DMS 273 treated with DMSO at 0.1 percent for 48 hours (cell line): Measurements from ENCODE around the gene RAET1G.
"Not testable (repeated sequence)": the region's sequence is repeated elsewhere in the genome, so short reads cannot be mapped to it uniquely, and the experiment has no call there.

Experiments used
- DNase-seq: peaks from one replicate; lab custom pipeline; 2025; lab: John Stamatoyannopoulos, UW

RAET1G gene

DNA sequence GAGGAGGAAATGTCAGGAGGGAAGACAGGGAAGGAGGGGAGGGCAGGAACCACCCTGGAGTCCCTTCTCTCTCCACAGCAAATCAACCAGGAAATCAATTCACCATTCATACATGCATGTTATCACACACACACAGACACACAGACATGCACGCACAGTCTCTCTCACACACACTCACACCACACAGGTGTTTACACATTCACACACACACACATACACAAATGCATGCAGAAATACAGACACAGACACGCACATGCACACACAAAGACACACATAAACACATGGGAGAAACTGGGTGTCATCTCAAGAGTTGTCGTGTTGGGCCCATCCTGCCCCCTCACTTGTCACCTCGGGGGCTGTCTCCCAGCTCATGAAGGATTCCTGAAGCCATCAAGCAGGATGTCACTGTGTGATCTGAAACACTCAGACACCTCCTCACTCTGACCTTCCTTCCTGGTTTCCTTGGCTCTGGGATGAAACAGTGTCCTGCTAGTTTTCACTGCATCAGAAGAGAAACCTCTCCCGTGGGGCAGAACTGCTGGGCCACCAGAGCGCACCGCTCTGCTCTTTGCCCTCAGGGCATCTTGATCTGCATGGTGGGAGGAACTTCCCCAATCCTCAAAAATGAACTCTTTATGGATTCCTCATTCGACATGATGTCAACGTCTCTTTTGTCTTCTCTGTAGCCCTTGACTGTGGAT lies 9.2 kb downstream of the RAET1G start:
- DNase-seq: no peak

DNA sequence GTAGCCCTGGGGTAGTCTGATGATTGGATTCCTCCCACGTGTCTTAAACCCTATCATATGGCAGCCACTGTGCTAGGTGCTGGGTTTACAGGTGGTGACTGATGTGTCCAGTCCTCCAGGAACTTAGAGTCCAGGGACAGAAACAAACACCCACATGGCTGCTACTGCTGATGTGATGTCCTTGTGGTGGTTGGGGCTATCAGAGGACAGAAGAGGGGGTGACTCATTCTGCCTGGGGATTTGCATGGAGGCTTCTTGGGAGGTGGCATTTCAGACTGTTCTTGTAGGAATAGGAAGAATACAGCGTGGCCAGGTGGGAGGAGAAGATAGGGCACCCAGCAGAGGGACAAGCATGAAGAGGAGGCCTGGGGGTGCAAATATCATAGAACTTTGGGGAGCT lies 9.8 kb downstream of the RAET1G start:
- no peak for DNase-seq

DNA sequence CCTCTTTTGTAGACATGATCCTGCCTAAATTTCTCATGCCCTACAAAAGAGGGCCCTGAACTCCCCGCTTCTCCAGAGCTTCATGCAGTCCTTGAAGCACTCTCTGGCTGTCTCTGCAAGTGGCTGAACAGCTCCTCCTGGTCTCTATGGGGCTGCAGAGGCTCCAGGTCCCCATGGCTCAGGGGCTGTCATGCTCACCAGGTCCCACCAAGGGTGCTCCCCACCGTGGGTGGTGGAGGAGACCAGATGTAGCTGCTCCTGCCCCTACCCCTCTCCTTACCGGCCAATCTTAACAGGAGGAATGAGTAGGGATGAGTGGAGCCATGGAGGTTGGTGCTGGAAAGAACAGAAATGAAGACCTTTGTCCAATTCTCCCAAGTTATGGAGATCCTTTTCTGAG lies 10.2 kb downstream of the RAET1G start:
- DNase-seq: not testable (repeated sequence)

DNA sequence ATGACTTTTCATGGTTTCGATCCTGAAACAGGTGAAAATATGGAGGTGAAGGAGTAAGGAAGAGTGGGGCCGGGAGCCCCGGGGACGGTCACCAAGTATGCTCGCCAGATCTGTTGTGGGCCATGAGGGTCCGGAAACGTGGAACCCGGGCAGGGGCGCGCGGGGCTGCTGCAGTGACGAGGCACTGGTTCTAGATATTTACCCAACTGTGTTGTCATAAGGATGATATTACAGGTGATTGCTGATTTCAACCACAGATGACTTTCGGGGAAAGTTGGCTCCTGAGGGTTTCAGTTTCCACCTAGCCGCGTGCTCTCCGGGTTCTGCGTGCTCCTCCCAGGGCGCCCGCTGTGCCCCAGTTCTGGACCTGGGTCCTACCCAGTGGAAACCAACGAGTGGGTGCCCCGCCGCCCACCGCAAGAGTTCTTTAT lies 12.2 kb downstream of the RAET1G start:
- no peak for DNase-seq

DNA sequence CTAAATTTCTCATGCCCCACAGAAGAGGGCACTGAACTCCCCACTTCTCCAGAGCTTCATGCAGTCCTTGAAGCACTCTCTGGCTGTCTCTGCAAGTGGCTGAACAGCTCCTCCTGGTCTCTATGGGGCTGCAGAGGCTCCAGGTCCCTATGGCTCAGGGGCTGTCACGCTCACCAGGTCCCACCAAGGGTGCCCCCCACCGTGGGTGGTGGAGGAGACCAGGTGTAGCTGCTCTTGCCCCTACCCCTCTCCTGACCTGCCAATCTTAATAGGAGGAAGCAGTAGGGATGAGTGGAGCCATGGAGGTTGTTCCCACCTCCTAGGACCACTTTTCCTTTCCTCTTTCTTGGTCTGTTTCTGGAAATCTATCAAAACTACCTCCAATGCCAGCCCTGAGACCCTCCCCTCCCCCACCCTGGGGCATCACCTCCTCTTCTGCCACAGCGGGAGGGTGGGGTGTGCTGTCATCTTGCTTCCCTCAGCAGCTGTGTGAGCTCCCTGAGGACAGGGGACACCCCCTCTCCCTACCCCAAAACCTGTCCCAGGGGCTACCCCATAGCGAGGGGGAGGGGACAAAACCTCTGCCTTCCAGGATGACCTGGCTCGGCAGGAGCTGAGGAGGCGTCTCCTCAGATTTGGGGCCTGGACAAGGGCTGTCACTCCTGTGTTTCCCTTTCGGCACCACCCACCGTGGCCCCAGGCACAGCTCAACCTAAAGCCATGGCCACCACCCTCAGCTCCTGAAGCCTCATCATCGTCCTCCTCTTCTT lies 13.0 kb downstream of the RAET1G start:
- no peak for DNase-seq

DNA sequence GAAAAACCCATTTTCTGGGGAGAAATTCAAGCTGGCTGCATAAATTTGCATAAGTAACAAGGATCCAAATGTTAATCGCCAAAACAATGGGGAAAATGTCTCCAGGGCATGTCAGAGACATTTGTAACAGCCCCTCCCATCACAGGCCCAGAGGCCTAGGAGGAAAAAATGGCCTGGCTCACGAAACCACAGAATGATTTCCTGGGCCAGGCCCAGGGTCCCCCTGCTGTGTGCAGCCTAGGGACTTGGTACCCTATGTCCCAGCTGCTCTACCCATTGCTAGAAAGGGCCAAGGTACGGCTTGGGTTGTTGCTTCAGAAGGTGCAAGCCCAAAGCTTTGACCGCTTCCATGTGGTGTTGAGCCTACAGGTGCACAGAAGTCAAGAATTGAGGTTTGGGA lies 14.4 kb downstream of the RAET1G start:
- DNase-seq: not testable (repeated sequence)

DNA sequence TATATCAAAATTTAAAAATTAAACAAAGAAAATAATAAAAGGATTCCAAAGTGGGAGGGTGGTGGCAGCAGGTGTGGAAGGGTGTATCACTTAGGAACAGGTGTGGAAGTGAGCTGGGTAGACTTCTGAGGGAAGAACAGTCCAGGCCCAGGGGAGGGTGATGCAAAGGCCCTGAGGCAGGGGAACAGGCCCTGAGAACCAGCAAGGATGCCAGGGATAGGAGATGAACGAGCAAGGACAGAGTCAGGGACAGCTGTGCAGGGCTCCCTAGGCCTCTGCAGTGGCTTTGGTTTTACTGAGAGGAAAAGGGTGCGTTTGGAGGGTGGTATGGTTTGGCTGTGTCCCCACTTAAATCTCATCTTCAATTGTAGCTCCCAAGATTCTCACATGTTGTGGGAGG lies 15.6 kb downstream of the RAET1G start:
- DNase-seq: no peak

DNA sequence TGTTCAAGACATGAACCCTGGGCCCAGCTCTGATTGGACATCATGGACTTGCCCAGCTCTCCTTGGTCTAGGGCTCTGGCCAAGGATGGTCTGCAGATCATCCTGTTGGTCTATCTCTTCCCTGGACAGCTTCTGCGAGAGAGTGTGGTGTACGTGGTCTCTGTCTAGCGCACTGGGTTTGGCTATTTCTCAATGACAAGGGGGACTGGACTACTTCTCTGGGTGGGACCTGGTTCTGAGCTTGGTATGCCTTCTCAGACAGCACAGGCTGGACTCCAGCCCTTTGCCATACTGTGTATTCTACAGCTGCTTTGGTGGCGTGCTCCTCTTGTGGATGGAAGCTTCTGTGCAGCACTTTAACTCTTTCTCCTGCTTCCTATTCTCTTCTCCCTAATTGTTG lies 16.5 kb downstream of the RAET1G start:
- DNase-seq: no peak

DNA sequence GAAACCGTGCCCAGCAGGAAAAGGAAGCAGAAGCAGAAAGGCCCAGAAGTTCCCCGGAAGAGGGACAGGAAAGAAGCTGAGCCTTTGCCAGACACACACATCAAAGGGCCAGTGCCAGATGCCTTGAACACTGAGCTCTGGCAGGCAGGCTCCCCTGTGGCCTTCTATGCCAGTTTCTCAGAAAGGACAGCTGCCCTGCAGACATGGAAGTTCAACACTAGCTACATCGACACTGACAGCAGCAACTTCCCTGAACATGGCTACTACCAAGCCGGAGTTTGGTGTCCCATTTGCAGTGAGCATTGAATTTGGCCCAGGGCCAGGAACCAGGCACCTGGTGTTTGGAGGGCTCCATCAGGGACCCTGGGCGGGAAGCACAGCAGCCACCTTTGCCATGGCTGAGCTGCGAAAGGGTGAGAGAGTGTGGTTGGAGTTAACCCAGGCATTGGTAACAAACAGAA lies 17.0 kb downstream of the RAET1G start:
- DNase-seq: peak; percentile 35

DNA sequence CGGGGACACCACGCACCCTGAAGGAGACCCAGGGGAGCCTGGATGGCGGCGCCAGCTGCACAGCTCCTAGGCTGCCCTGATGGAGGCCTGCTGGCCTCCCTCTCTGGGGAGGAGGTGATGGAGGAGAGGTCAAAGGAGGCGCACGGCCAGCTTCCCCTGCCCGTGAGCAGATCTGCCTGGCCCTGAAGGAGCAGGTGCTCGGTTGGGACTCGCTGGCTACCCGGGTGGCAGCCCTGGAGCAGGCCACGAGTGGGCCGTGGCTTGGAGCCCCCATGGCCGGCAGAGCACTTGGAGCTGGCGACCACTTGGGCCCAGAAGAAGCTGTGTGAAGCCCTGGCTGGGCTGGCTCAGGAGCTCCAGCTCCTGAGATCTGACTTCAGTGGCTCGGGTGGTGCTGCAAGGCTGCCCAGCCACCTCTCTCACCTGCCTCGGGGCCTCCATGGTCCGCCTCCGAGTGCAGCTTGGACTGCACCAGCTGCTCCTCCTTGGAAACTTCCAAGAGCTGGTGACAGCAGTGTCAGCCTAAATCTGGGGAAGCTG lies 17.5 kb downstream of the RAET1G start:
- DNase-seq: no peak

DNA sequence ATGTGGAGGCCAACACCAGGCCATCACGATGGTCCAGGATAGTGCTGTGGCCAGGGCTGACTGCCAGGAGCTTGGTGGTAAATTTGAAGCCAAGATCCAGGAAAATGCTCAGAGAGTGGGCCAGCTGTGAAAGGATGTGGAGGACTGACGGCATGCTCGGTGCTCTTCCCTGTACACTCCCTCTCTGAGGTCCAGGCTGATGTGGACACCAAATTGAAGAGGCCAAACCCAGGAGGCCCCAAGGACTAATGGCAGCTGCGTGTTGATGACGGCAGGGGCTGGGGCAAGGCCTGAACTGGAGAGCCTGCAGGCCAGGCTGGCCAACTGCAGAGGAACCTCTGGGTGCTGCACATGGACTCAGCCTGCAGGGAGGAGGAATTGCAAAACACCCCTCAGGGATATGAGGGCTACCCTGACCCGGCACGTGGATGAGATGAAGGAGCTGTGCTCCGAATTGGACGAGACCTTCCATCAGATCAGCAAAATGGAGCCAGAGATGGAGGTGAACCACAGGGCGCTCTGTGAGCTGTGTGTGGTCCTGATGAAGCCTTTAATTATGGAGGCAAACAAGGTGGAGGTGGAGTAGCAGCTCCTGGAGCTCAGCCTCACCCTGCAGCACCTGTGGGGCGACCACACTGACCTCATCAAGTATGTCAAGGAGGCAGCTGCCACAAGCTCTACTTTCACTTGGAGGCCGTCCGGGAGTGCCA lies 18.1 kb downstream of the RAET1G start:
- no peak for DNase-seq

DNA sequence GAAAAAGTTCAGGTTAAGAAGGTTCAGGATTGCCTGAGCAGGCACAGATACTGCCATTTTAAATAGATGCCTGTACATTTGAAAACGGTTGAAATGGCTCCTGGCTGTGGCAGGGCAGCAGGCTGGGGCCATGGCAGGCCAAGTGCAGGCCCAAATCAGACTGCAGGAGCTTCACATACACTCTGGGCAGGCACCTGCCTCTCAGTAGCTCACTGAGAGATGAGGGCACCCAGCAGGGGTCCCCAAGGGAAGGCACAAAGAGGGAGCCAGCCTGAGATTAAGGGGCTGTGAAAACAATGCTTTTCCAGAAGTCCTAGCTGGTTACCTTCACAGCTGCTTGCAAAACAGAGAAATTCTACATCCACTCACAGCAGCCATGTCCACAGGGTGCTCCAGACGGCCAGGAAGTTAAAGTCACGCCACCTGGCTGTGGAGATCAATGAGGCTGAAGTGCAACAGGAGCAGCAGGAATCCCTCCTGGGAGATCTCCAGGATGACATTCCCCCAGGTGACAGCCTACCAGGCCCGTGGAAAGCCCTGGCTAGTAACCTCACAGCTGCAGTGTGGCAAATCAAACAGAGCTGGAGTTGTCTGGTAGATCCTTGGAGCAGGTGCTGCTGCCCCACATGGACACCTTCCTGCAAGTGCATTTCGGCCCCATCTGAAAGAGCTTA lies 18.8 kb downstream of the RAET1G start:
- no peak for DNase-seq

DNA sequence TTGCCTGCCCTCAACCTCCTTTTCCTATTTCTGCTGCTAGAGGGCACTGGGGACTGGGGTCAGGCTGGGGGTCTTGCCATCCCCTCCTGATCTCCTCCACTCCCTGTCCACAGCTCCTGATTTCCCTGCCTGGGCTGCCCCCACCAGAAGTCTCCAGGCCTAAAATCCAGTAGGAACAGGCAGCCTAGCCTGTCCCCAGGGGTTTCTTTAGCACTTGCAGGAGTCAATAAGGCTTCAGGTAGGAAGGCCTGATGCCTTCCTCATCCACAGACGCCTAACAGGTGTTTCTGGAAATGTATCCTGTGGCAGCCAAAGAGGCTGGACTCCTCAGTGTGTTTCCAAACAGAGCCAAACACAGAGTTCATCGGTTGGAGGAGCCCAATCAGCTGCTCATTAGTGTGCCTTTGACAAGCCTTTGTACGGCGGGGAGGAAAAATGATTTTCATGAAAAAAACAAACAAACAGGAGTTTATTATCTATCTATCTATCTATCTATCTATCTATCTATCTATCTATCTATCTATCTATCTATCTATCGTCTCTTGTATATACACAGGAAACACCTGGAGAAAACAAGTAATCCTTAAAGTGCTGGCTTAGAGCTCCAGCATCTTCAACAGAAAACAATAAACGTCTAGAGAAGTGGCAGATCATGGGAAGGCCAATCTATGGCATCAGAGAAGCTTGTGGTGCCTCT lies 21.3 kb downstream of the RAET1G start:
- no peak for DNase-seq

DNA sequence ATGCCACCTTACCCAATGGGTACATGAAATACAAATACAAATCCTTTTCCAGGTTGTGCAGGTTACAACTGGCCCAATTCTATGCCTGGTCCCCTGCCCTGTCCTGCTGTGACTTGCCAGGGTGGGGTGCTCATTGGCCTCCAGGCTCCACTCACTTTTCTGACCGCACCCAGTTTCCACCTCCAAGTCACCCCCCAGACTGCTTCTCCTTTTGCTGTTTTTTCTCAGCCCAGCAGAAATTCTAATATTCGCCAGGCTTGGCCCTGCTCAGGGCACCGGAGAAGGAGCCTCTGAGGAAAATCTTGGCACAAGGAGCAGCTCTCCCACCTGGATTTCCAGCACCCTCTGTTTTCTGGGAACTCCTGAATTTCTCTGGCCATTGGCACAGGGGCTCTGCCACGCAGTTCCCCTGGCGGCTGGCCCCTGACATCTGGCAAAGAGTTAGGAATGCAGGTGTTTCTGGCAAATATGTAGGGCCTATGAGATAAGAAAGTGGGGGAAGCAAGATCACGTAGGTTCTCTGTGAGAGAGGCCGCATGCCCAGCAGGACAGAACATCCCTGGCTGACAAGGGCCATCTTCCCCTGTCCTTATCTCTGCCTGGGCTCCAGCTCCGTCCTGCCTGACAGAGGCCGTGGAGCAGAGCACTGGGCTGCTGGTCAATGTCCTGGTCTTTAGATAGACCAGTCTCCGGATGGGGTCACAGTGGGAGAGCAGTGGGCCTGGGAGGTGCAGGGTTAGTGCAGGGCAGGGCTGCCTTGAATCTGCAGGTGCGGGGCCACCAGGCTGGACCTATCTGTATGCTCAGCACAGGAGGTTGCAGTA lies 22.1 kb downstream of the RAET1G start:
- no peak for DNase-seq

DNA sequence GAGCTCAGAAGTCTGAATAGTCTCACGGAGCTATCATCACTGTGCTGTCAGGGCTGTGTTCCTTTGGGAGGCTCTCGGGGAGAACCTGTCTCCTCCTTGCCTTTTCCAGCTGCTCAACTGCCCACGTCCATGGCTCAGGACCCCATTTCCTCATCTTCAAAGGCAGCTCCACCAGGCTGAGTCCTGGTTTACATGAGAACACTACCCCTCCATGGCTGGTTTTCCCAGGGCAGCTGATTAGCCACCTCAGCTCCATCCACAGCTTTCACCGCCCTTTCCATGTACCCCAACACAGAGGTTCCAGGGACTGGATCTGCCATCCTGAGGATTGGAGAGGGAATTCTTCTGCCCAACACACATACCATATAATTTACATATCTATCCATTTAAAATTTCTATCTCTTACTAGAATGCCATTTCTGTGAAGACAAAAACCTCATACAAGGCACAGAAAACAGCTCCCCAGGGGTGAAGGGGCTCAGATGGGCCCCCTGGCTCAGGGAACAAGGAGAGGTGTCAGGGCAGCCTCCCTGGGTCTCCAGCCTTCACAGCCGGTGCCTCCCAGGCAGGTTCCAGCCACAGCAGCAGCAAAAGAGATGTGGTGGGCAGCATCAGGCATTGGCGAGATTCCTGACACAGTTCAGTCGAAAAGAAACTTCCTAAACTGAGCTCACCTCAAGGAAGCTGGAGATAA lies 22.8 kb downstream of the RAET1G start:
- DNase-seq: no peak

DNA sequence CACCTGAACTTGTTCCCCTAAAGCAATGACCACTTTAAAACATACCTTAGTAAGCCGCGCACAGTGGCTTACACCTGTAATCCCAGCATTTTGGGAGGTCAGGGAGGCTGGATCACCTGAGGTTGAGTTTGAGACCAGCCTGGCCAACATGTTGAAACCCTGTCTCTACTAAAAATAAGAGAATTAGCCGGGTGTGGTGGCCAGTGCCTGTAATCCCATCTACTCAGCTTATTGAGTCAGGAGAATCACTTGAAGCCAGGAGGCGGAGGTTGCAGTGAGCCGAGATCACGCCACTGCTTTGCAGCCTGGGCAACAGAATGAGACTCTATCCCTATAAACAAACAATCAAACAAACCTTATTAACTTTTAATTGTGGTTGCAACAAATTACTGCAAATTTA lies 23.4 kb downstream of the RAET1G start:
- DNase-seq: no peak

DNA sequence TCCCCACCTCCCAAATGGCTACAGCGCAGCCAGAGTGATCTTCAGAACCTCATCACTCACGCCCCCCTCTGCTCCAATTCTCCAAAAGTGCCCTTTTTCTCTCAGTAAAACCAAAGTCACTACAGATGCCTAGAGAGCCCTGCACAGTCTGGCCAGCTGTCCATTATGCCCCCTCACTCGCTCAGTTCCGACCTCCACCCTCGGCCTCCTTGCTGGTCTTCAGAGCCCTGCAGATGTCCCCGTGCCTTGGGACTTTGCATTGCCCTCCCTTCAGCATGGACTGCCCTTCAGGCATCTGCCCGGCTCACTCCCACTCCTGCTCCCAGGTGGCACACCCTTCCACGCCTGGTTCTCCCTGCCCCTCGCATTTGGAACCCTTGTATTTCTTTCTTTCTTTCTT lies 24.0 kb downstream of the RAET1G start:
- DNase-seq: no peak

DNA sequence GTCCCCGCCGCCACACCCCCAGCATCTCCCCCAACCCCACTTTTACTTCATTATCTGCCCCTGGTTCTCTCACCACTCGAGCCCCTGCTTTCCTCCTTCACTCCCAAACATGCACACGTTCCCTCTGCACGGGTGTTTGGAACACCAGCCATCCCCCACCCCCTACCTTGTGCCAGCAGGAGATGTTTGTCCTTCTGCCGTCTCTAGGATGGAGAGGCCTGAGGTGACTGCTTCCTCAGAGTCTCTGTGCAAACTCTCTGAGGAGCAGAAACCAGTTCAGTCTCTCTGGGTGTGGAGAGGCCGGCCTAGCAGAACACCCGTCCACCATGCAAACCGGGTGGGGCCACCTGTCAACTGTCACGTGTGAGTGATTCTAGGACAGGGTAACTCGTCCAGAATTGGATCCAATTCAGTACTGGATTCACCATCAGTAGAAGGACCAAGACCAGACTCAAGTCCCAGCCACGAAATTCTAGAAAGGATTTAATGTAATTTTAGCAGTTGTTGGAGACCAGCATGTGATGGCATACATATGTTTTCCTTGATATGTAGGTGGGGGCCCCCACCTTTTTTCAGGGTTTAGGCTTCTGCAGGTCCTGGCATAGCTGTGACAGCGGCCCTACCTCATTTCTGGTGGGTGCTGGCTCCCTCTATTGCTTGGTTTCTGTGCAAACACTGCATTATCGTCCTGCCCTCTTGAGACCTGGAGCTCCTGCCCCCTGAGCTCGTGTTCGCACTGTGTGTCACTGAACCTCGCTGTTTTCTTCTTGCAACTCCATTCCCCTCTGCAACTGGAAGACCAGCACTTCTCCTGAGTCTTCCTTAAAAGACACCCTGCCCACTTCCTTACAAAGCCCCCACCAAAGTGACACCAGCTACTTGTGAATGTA lies 24.8 kb downstream of the RAET1G start, which contains the start of gene RAET1E:
TSS of gene RAET1E (minus strand) at position 259 of the 890 bp plus-strand sequence. CDS start 7,212 bp downstream, outside the sequence.
- DNase-seq: no peak
